Duodenal mucosa (tissue), 2 donors: ENCODE results near the gene CLHC1.
"Not testable (repeated sequence)": the region's sequence is repeated elsewhere in the genome, so short reads cannot be mapped to it uniquely, and the experiment has no call there.

ENCODE experiments used
- H3K27ac ChIP-seq: one replicate; pipeline ENCODE4 v1.7.0; 2013; ENCODE audit warnings: low read depth, low read length
- H3K27me3 ChIP-seq, 2 donors: one replicate each; pipeline ENCODE4 v1.7.0; 2013; ENCODE audit warnings: low read length in 2 of 2, control low read depth in 1 of 2; ENCODE audit not compliant: insufficient read depth in 2 of 2, control insufficient read depth in 1 of 2
- H3K36me3 ChIP-seq, 2 donors: one replicate each; pipeline ENCODE4 v1.7.0; 2013; ENCODE audit warnings: low read length in 2 of 2, control low read depth in 1 of 2; ENCODE audit not compliant: insufficient read depth in 2 of 2, control insufficient read depth in 1 of 2
- H3K4me1 ChIP-seq, 2 donors: one replicate each; pipeline ENCODE4 v1.7.0; 2013; ENCODE audit warnings: low read length in 2 of 2, control low read depth in 1 of 2; ENCODE audit not compliant: insufficient read depth in 2 of 2, control insufficient read depth in 1 of 2
- H3K4me3 ChIP-seq, 2 donors: one replicate each; pipeline ENCODE4 v1.7.0; 2013; ENCODE audit warnings: low read length in 2 of 2, low read depth in 1 of 2
- H3K9ac ChIP-seq, 2 donors: one replicate each; pipeline ENCODE4 v1.7.0; 2013; ENCODE audit warnings: low read length in 2 of 2, low read depth in 1 of 2
- H3K9me3 ChIP-seq, 2 donors: one replicate each; pipeline ENCODE4 v1.7.0; 2013; ENCODE audit warnings: low read length in 2 of 2, control low read depth in 1 of 2; ENCODE audit not compliant: control insufficient read depth in 1 of 2

Gene CLHC1

GRCh38 chr2:55213822-55214221 is 18.3 kb downstream of the CLHC1 start:
- H3K36me3 ChIP-seq = no peaks in the 10 kb centered on the region
- H3K9me3 ChIP-seq = no peaks in the 10 kb centered on the region
- H3K27ac ChIP-seq = no peak overlapping the region
- no peak overlapping the region for H3K9ac ChIP-seq
- H3K27me3 ChIP-seq = no peaks in the 10 kb centered on the region
- no peaks in the 10 kb centered on the region for H3K4me1 ChIP-seq
- no peak overlapping the region for H3K4me3 ChIP-seq

- no peaks in the 10 kb centered on the region for H3K27me3 ChIP-seq
- no peak overlapping the region for H3K9ac ChIP-seq
- peaks cover 0 to 8% of the 10 kb centered on the region in 2 donors for H3K9me3 ChIP-seq
- no peak overlapping the region for H3K27ac ChIP-seq
- no peak overlapping the region for H3K4me3 ChIP-seq
- H3K4me1 ChIP-seq = no peaks in the 10 kb centered on the region
- H3K36me3 ChIP-seq = peaks cover 0 to 1% of the 10 kb centered on the region in 2 donors
Measured at GRCh38 chr2:55204950-55205349, 27.1 kb downstream of the CLHC1 start.

GRCh38 chr2:55204536-55204935 is 27.6 kb downstream of the CLHC1 start:
- Histone ChIP-seq H3K27ac (no peak overlapping the region), H3K9me3 (peaks cover 0 to 8% of the 10 kb centered on the region in 2 donors), H3K4me1 (no peaks in the 10 kb centered on the region), H3K9ac (no peak overlapping the region), H3K4me3 (no peak overlapping the region), H3K27me3 (no peaks in the 10 kb centered on the region), H3K36me3 (peaks cover 0 to 3% of the 10 kb centered on the region in 2 donors)

GRCh38 chr2:55200416-55200815 is 31.7 kb downstream of the CLHC1 start:
- no peak overlapping the region for H3K4me3 ChIP-seq
- H3K27me3 ChIP-seq = no peaks in the 10 kb centered on the region
- peaks cover 0 to 9% of the 10 kb centered on the region in 2 donors for H3K36me3 ChIP-seq
- no peak overlapping the region for H3K9ac ChIP-seq
- H3K27ac ChIP-seq = no peak overlapping the region
- H3K9me3 ChIP-seq = peaks cover 0 to 8% of the 10 kb centered on the region in 2 donors
- no peaks in the 10 kb centered on the region for H3K4me1 ChIP-seq

- Histone ChIP-seq H3K9me3 (peaks cover 0 to 3% of the 10 kb centered on the region in 2 donors), H3K36me3 (peaks cover 0 to 9% of the 10 kb centered on the region in 2 donors), H3K4me3 (no peak overlapping the region)
Measured at GRCh38 chr2:55196526-55196925, 35.6 kb downstream of the CLHC1 start.

GRCh38 chr2:55191888-55192287 is 40.2 kb downstream of the CLHC1 start:
- H3K9me3 ChIP-seq, H3K27me3 ChIP-seq, H3K4me1 ChIP-seq, H3K36me3 ChIP-seq, H3K27ac ChIP-seq, H3K4me3 ChIP-seq, H3K9ac ChIP-seq: not testable (repeated sequence)

More at GRCh38 chr2:55196526-55196925, 35.6 kb downstream of the CLHC1 start:
- Histone ChIP-seq H3K4me1 (no peaks in the 10 kb centered on the region), H3K9ac (no peak overlapping the region), H3K27me3 (no peaks in the 10 kb centered on the region), H3K27ac (no peak overlapping the region)

- not testable (repeated sequence) for H3K4me3 ChIP-seq, H3K9ac ChIP-seq, H3K27ac ChIP-seq, H3K4me1 ChIP-seq, H3K9me3 ChIP-seq, H3K36me3 ChIP-seq, H3K27me3 ChIP-seq
Measured at GRCh38 chr2:55186837-55187236, 45.3 kb downstream of the CLHC1 start.

GRCh38 chr2:55180374-55180773 is 51.7 kb downstream of the CLHC1 start:
- no peak overlapping the region for H3K4me3 ChIP-seq
- no peaks in the 10 kb centered on the region for H3K36me3 ChIP-seq
- H3K9ac ChIP-seq = no peak overlapping the region
- H3K27me3 ChIP-seq = no peaks in the 10 kb centered on the region
- H3K4me1 ChIP-seq = peaks cover 0 to 5% of the 10 kb centered on the region in 2 donors
- H3K27ac ChIP-seq = no peak overlapping the region
- no peaks in the 10 kb centered on the region for H3K9me3 ChIP-seq

GRCh38 chr2:55176094-55176415 is 56.0 kb downstream of the CLHC1 start:
- H3K27ac ChIP-seq = no peak overlapping the region
- H3K9me3 ChIP-seq = no peaks in the 10 kb centered on the region
- peaks cover 0 to 5% of the 10 kb centered on the region in 2 donors for H3K4me1 ChIP-seq
- no peaks in the 10 kb centered on the region for H3K27me3 ChIP-seq
- no peak overlapping the region for H3K9ac ChIP-seq
- no peaks in the 10 kb centered on the region for H3K36me3 ChIP-seq
- H3K4me3 ChIP-seq = no peak overlapping the region

GRCh38 chr2:55175254-55176093 is 56.6 kb downstream of the CLHC1 start:
- Histone ChIP-seq H3K4me3 (no peak overlapping the region), H3K9ac (no peak overlapping the region), H3K4me1 (peaks cover 0 to 5% of the 10 kb centered on the region in 2 donors)

More at GRCh38 chr2:55175254-55176093, 56.6 kb downstream of the CLHC1 start:
- H3K9me3 ChIP-seq = no peaks in the 10 kb centered on the region
- H3K27ac ChIP-seq = no peak overlapping the region
- no peaks in the 10 kb centered on the region for H3K36me3 ChIP-seq
- H3K27me3 ChIP-seq = no peaks in the 10 kb centered on the region
